Measurements from ENCODE around the gene MYBPHL. TPM values are rescaled to one million over a fixed set of nuclear protein-coding genes. Genes with fewer than 3 reads are reported as not detected.
A peak's percentile ranks its signal among the peaks of the same experiment; 100 is the strongest.

Gene MYBPHL
- total and polyA plus RNA-seq, 5 donors from 2014 or later = not detected

DNA sequence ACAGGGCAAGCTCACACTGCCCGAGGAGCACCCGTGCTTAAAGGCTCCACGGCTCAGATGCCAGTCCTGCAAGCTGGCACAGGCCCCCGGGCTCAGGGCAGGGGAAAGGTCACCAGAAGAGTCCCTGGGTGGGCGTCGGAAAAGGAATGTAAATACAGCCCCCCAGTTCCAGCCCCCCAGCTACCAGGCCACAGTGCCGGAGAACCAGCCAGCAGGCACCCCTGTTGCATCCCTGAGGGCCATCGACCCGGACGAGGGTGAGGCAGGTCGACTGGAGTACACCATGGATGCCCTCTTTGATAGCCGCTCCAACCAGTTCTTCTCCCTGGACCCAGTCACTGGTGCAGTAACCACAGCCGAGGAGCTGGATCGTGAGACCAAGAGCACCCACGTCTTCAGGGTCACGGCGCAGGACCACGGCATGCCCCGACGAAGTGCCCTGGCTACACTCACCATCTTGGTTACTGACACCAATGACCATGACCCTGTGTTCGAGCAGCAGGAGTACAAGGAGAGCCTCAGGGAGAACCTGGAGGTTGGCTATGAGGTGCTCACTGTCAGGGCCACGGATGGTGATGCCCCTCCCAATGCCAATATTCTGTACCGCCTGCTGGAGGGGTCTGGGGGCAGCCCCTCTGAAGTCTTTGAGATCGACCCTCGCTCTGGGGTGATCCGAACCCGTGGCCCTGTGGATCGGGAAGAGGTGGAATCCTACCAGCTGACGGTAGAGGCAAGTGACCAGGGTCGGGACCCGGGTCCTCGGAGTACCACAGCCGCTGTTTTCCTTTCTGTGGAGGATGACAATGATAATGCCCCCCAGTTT lies 56.1 kb downstream of the MYBPHL start:
- H3K27ac Mint-ChIP-seq = no peak overlapping the region
- H3K4me1 Mint-ChIP-seq = peaks cover 0 to 19% (median 4%) of the 10 kb centered on the region in 4 donors
- H3K4me1 ChIP-seq (ENCODE audit: control insufficient read depth, insufficient read depth, low read length, poor library complexity, severe bottlenecking) = peaks cover 13% of the 10 kb centered on the region
- no peak overlapping the region for H3K27ac ChIP-seq (ENCODE audit: insufficient read depth, low read length, poor library complexity, severe bottlenecking)
- peak overlapping the region; percentile 67 to 84 (median 75) for H3K4me3 Mint-ChIP-seq
- H3K9me3 Mint-ChIP-seq = no peaks in the 10 kb centered on the region
- no peaks in the 10 kb centered on the region for H3K36me3 ChIP-seq (ENCODE audit: control insufficient read depth, insufficient read depth, low read length)
- H3K9me3 ChIP-seq (ENCODE audit: control insufficient read depth in 2 of 2, low read length in 2 of 2) = no peaks in the 10 kb centered on the region
- H3K27me3 Mint-ChIP-seq = peaks cover 26% of the 10 kb centered on the region
- DNase-seq (no peak), ATAC-seq (ENCODE audit: low read depth in 2 of 2) (no peak)
- H3K27me3 ChIP-seq (ENCODE audit: control insufficient read depth, insufficient read depth, low read length) = peaks cover 2% of the 10 kb centered on the region
- no peak overlapping the region for H3K4me3 ChIP-seq (ENCODE audit: low read depth, low read length)
- no peaks in the 10 kb centered on the region for H3K36me3 Mint-ChIP-seq

DNA sequence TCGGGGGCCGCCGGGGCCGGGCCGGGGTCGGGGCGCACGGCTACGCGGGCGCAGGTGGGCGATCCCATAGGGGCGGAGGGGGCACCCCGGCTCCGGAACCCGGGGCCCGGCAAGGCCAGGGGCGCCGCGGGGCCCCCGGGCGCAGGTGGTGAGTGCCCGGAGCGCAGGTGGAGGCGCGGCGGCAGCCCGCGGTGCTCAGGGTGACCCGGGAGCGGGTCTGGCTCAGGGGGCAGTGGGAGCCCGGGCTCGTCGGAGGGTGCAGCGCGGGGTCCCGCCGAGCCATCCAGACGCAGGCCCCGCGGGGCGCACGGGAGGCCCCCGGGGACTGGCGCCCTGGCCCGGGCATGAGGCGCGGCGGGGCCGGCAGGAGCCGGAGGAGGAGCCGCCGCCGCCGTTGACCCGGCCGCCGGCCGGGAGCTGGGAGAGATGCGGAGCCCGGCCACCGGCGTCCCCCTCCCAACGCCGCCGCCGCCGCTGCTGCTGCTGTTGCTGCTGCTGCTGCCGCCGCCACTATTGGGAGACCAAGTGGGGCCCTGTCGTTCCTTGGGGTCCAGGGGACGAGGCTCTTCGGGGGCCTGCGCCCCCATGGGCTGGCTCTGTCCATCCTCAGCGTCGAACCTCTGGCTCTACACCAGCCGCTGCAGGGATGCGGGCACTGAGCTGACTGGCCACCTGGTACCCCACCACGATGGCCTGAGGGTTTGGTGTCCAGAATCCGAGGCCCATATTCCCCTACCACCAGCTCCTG lies 57.0 kb downstream of the MYBPHL start:
- Mint-ChIP-seq H3K4me1 (peaks cover 0 to 17% (median 4%) of the 10 kb centered on the region in 4 donors), H3K36me3 (no peaks in the 10 kb centered on the region), H3K27me3 (peaks cover 23% of the 10 kb centered on the region), H3K27ac (peak overlapping the region in 1 of 3 donors; percentile 14), H3K9me3 (no peaks in the 10 kb centered on the region), H3K4me3 (peak overlapping the region in 3 of 4 donors; percentile 47 to 77 (median 67))
- H3K27ac ChIP-seq (ENCODE audit: insufficient read depth, low read length, poor library complexity, severe bottlenecking) = no peak overlapping the region
- peaks cover 13% of the 10 kb centered on the region for H3K4me1 ChIP-seq (ENCODE audit: control insufficient read depth, insufficient read depth, low read length, poor library complexity, severe bottlenecking)
- no peaks in the 10 kb centered on the region for H3K36me3 ChIP-seq (ENCODE audit: control insufficient read depth, insufficient read depth, low read length)
- DNase-seq (no peak), ATAC-seq (ENCODE audit: low read depth in 2 of 2) (peak; percentile 14 to 16)
- H3K9me3 ChIP-seq (ENCODE audit: control insufficient read depth in 2 of 2, low read length in 2 of 2) = no peaks in the 10 kb centered on the region
- peaks cover 2% of the 10 kb centered on the region for H3K27me3 ChIP-seq (ENCODE audit: control insufficient read depth, insufficient read depth, low read length)
- peak overlapping the region; percentile 13 for H3K4me3 ChIP-seq (ENCODE audit: low read depth, low read length)

- no peaks in the 10 kb centered on the region for H3K36me3 ChIP-seq (ENCODE audit: control insufficient read depth, insufficient read depth, low read length)
- ATAC-seq (ENCODE audit: low read depth in 2 of 2) (peak; percentile 86 to 90), DNase-seq (peak; percentile 43 to 76 (median 59))
- peaks cover 13% of the 10 kb centered on the region for H3K4me1 ChIP-seq (ENCODE audit: control insufficient read depth, insufficient read depth, low read length, poor library complexity, severe bottlenecking)
- H3K27ac ChIP-seq (ENCODE audit: insufficient read depth, low read length, poor library complexity, severe bottlenecking) = no peak within 1 kb of the TSS
- no peaks in the 10 kb centered on the region for H3K9me3 Mint-ChIP-seq
- H3K27ac Mint-ChIP-seq = peak within 1 kb of the TSS in 1 of 3 donors; percentile 14
- peaks cover 8% of the 10 kb centered on the region for H3K27me3 ChIP-seq (ENCODE audit: control insufficient read depth, insufficient read depth, low read length)
- no peaks in the 10 kb centered on the region for H3K9me3 ChIP-seq (ENCODE audit: control insufficient read depth in 2 of 2, low read length in 2 of 2)
- peak within 1 kb of the TSS; percentile 13 for H3K4me3 ChIP-seq (ENCODE audit: low read depth, low read length)
- no peaks in the 10 kb centered on the region for H3K36me3 Mint-ChIP-seq
- H3K4me1 Mint-ChIP-seq = peaks cover 0 to 17% (median 4%) of the 10 kb centered on the region in 4 donors
- peaks cover 29% of the 10 kb centered on the region for H3K27me3 Mint-ChIP-seq
- H3K4me3 Mint-ChIP-seq = peak within 1 kb of the TSS; percentile 39 to 85 (median 72)
These were observed 57.8 kb downstream of the MYBPHL start, which contains the start of gene CELSR2 for GRCh38 chr1:109248797-109249629. Gene CELSR2 (plus strand): TSS chr1:109249539. CDS start chr1:109250080, 541 bp downstream.

GRCh38 chr1:109248444-109248796 lies 58.4 kb downstream of the MYBPHL start:
- Histone ChIP-seq H3K9me3 (ENCODE audit: control insufficient read depth in 2 of 2, low read length in 2 of 2) (no peaks in the 10 kb centered on the region), H3K27ac (ENCODE audit: insufficient read depth, low read length, poor library complexity, severe bottlenecking) (no peak overlapping the region), H3K27me3 (ENCODE audit: control insufficient read depth, insufficient read depth, low read length) (peaks cover 8% of the 10 kb centered on the region), H3K36me3 (ENCODE audit: control insufficient read depth, insufficient read depth, low read length) (no peaks in the 10 kb centered on the region), H3K4me1 (ENCODE audit: control insufficient read depth, insufficient read depth, low read length, poor library complexity, severe bottlenecking) (peaks cover 13% of the 10 kb centered on the region), H3K4me3 (ENCODE audit: low read depth, low read length) (no peak overlapping the region)
- peaks cover 0 to 17% (median 4%) of the 10 kb centered on the region in 4 donors for H3K4me1 Mint-ChIP-seq
- H3K9me3 Mint-ChIP-seq = no peaks in the 10 kb centered on the region
- ATAC-seq (ENCODE audit: low read depth in 2 of 2) (no peak), DNase-seq (no peak)
- peak overlapping the region in 1 of 4 donors; percentile 35 for H3K4me3 Mint-ChIP-seq
- no peak overlapping the region for H3K27ac Mint-ChIP-seq
- H3K36me3 Mint-ChIP-seq = no peaks in the 10 kb centered on the region
- H3K27me3 Mint-ChIP-seq = peaks cover 32% of the 10 kb centered on the region

- peaks cover 8% of the 10 kb centered on the region for H3K27me3 ChIP-seq (ENCODE audit: control insufficient read depth, insufficient read depth, low read length)
- H3K4me3 Mint-ChIP-seq = peak overlapping the region in 3 of 4 donors; percentile 27 to 35 (median 35)
- H3K4me1 Mint-ChIP-seq = peaks cover 0 to 19% (median 3%) of the 10 kb centered on the region in 4 donors
- no peak overlapping the region for H3K27ac Mint-ChIP-seq
- peaks cover 13% of the 10 kb centered on the region for H3K4me1 ChIP-seq (ENCODE audit: control insufficient read depth, insufficient read depth, low read length, poor library complexity, severe bottlenecking)
- H3K9me3 ChIP-seq (ENCODE audit: control insufficient read depth in 2 of 2, low read length in 2 of 2) = no peaks in the 10 kb centered on the region
- no peaks in the 10 kb centered on the region for H3K9me3 Mint-ChIP-seq
- DNase-seq = no peak
- no peaks in the 10 kb centered on the region for H3K36me3 ChIP-seq (ENCODE audit: control insufficient read depth, insufficient read depth, low read length)
- H3K4me3 ChIP-seq (ENCODE audit: low read depth, low read length) = no peak overlapping the region
- H3K36me3 Mint-ChIP-seq = no peaks in the 10 kb centered on the region
- peaks cover 36% of the 10 kb centered on the region for H3K27me3 Mint-ChIP-seq
- no peak overlapping the region for H3K27ac ChIP-seq (ENCODE audit: insufficient read depth, low read length, poor library complexity, severe bottlenecking)
- ATAC-seq (ENCODE audit: low read depth in 2 of 2) = no peak
These were observed 59.1 kb downstream of the MYBPHL start for GRCh38 chr1:109247401-109248365.

DNA sequence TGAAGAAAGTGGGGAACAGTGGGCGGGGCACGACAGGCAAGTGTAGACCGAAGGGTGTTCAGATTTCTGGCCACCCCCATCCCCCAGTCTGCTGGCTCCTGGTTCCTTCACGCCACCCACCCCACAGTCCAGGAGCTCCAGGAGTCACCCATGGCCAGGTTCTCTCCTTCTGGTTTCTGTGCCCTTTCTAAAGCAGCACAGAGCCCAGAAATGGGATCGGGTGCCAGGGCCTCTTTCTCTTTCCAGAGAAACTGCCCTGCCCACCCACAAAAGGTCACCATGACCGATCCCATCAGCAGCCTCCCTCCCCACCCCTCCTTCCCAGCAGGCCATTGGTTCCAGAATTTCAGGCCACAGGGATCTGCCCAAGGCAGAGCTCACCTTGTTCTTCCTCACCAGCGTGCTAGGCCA lies 60.7 kb downstream of the MYBPHL start:
- Mint-ChIP-seq H3K4me1 (peaks cover 0 to 22% (median 9%) of the 10 kb centered on the region in 4 donors), H3K9me3 (no peaks in the 10 kb centered on the region), H3K27me3 (peaks cover 36% of the 10 kb centered on the region), H3K4me3 (no peak overlapping the region), H3K27ac (no peak overlapping the region), H3K36me3 (no peaks in the 10 kb centered on the region)
- DNase-seq (no peak), ATAC-seq (ENCODE audit: low read depth in 2 of 2) (no peak)
- peaks cover 16% of the 10 kb centered on the region for H3K4me1 ChIP-seq (ENCODE audit: control insufficient read depth, insufficient read depth, low read length, poor library complexity, severe bottlenecking)
- no peaks in the 10 kb centered on the region for H3K36me3 ChIP-seq (ENCODE audit: control insufficient read depth, insufficient read depth, low read length)
- H3K9me3 ChIP-seq (ENCODE audit: control insufficient read depth in 2 of 2, low read length in 2 of 2) = no peaks in the 10 kb centered on the region
- H3K4me3 ChIP-seq (ENCODE audit: low read depth, low read length) = no peak overlapping the region
- H3K27me3 ChIP-seq (ENCODE audit: control insufficient read depth, insufficient read depth, low read length) = peaks cover 8% of the 10 kb centered on the region
- H3K27ac ChIP-seq (ENCODE audit: insufficient read depth, low read length, poor library complexity, severe bottlenecking) = no peak overlapping the region

Measured in CD4-positive, CD25-positive, alpha-beta regulatory T cell (primary cell).